GM23338 (cell line): ENCODE data around the gene ISX. TPM values are rescaled to one million over a fixed set of nuclear protein-coding genes. Genes with fewer than 3 reads are reported as not detected.

Source experiments
- ATAC-seq: fragments of 200-7000 bp; cut with Tn5 transposase; 3 replicates; pipeline ENCODE4 v1.9.1; 2020
- DNase-seq: peaks from one replicate; pipeline ENCODE4 v3.0.0-alpha.2; 2015; ENCODE audit warnings: low spot score
- H2AFZ ChIP-seq: fragments of 200-600 bp; sonication (generic); 2 replicates; pipeline ENCODE4 v1.8.0; 2016; ENCODE audit warnings: antibody characterized with exemption, mild to moderate bottlenecking, moderate library complexity
- H3F3A ChIP-seq: fragments of 200-600 bp; sonication (generic); replicated peaks from 2 replicates; pipeline ENCODE4 v1.8.0; 2017; ENCODE audit warnings: antibody characterized with exemption, mixed run types, low read depth
- H3K27ac ChIP-seq: fragments of 200-600 bp; sonication (generic); 2 replicates; pipeline ENCODE4 v1.6.1; 2016; ENCODE audit warnings: low read depth
- H3K27me3 ChIP-seq: fragments of 200-600 bp; sonication (generic); 2 replicates; pipeline ENCODE4 v1.8.0; 2016; ENCODE audit warnings: mild to moderate bottlenecking, mixed run types, moderate library complexity; ENCODE audit not compliant: insufficient read depth
- H3K36me3 ChIP-seq: fragments of 200-600 bp; sonication (generic); 2 replicates; pipeline ENCODE4 v1.8.0; 2016; ENCODE audit warnings: mild to moderate bottlenecking; ENCODE audit not compliant: insufficient read depth
- H3K4me1 ChIP-seq: fragments of 200-600 bp; sonication (generic); 2 replicates; pipeline ENCODE4 v1.8.0; 2016; ENCODE audit warnings: mild to moderate bottlenecking, moderate library complexity; ENCODE audit not compliant: insufficient read depth
- H3K4me2 ChIP-seq: fragments of 200-600 bp; sonication (generic); 2 replicates; pipeline ENCODE4 v1.7.1; 2017; ENCODE audit warnings: mixed run types
- H3K4me3 ChIP-seq: fragments of 200-600 bp; sonication (generic); 2 replicates; pipeline ENCODE4 v1.6.1; 2016; ENCODE audit warnings: mixed run types
- H3K79me2 ChIP-seq: fragments of 200-600 bp; sonication (generic); replicated peaks from 2 replicates; pipeline ENCODE4 v1.8.0; 2017; ENCODE audit warnings: mild to moderate bottlenecking; ENCODE audit not compliant: insufficient read depth
- H3K9me2 ChIP-seq: fragments of 200-600 bp; sonication (generic); 2 replicates; pipeline ENCODE4 v1.8.0; 2017; ENCODE audit not compliant: insufficient read depth
- H4K20me1 ChIP-seq: fragments of 200-600 bp; sonication (generic); replicated peaks from 2 replicates; pipeline ENCODE4 v1.8.0; 2017; ENCODE audit warnings: mild to moderate bottlenecking; ENCODE audit not compliant: insufficient read depth
- H3K27ac Mint-ChIP-seq: 2 replicates; pipeline ENCODE4 v1.8.0; 2020; ENCODE audit warnings: inconsistent platforms, mild to moderate bottlenecking, moderate library complexity, mixed read lengths
- H3K27me3 Mint-ChIP-seq: 3 replicates; pipeline ENCODE4 v1.8.0; 2022; ENCODE audit warnings: low read depth, mild to moderate bottlenecking, moderate library complexity, mixed read lengths, inconsistent platforms; ENCODE audit not compliant: insufficient read depth, poor library complexity
- H3K36me3 Mint-ChIP-seq: 3 replicates; pipeline ENCODE4 v1.8.0; 2021; ENCODE audit warnings: low read depth, mild to moderate bottlenecking, inconsistent platforms, moderate library complexity, mixed read lengths
- H3K4me1 Mint-ChIP-seq: 3 replicates; pipeline ENCODE4 v1.8.0; 2020; ENCODE audit warnings: mild to moderate bottlenecking, inconsistent platforms, mixed read lengths
- H3K4me3 Mint-ChIP-seq: 3 replicates; pipeline ENCODE4 v1.8.0; 2021; ENCODE audit warnings: moderate library complexity, mild to moderate bottlenecking, inconsistent platforms, mixed read lengths
- H3K9me3 Mint-ChIP-seq: 3 replicates; pipeline ENCODE4 v1.8.0; 2020; ENCODE audit warnings: moderate library complexity, mild to moderate bottlenecking, inconsistent platforms, mixed read lengths
- CREB1 ChIP-seq: fragments of 250-450 bp; sonication (Bioruptor Pico); IDR thresholded peaks from 2 replicates; pipeline ENCODE4 v1.5.0; 2020; ENCODE audit warnings: low read depth, mild to moderate bottlenecking, moderate library complexity
- EZH2 ChIP-seq: fragments of 200-600 bp; sonication (generic); IDR thresholded peaks from one replicate; pipeline ENCODE4 v1.8.0; 2017; ENCODE audit warnings: antibody characterized with exemption, mild to moderate bottlenecking, low read depth; ENCODE audit not compliant: unreplicated experiment
- EZH2phosphoT487 ChIP-seq: fragments of 200-600 bp; sonication (generic); IDR thresholded peaks from one replicate; pipeline ENCODE4 v1.8.1; 2018; ENCODE audit warnings: antibody characterized with exemption; ENCODE audit not compliant: unreplicated experiment
- JUNB ChIP-seq: IDR thresholded peaks from one replicate; pipeline ENCODE4 v1.6.1; 2016; ENCODE audit warnings: antibody characterized with exemption; ENCODE audit not compliant: unreplicated experiment
- NANOG ChIP-seq: IDR thresholded peaks from 2 replicates; pipeline ENCODE4 v1.6.1; 2016; ENCODE audit warnings: antibody characterized with exemption, borderline replicate concordance
- POLR2AphosphoS5 ChIP-seq: IDR thresholded peaks from 2 replicates; pipeline ENCODE4 v1.6.1; 2016; ENCODE audit warnings: antibody characterized with exemption, low read depth
- REST ChIP-seq: IDR thresholded peaks from one replicate; pipeline ENCODE4 v1.6.1; 2018; ENCODE audit warnings: antibody characterized with exemption; ENCODE audit not compliant: unreplicated experiment
- STAT1 ChIP-seq: IDR thresholded peaks from one replicate; pipeline ENCODE4 v1.6.1; 2016; ENCODE audit warnings: antibody characterized with exemption; ENCODE audit not compliant: unreplicated experiment
- ZNF114 ChIP-seq: fragments of 250-450 bp; sonication (Bioruptor Pico); IDR thresholded peaks from 2 replicates; pipeline ENCODE4 v1.5.0; 2020; ENCODE audit warnings: mild to moderate bottlenecking, moderate library complexity
- ZNF331 ChIP-seq: fragments of 250-450 bp; sonication (Bioruptor Pico); IDR thresholded peaks from 2 replicates; pipeline ENCODE4 v1.5.0; 2020; ENCODE audit warnings: low read depth, mild to moderate bottlenecking, moderate library complexity
- ZNF462 ChIP-seq: fragments of 250-450 bp; sonication (Bioruptor Pico); IDR thresholded peaks from 2 replicates; pipeline ENCODE4 v1.5.0; 2020; ENCODE audit warnings: mild to moderate bottlenecking, moderate library complexity
- polyA plus RNA-seq: library from polyadenylated mRNA; unstranded; fragments of >200 nt; fragmentation: Nextera tagmentation; extraction: Ambion mirVana; gene quantifications from 2 replicates; pipeline ENCODE4 v1.2.1, GENCODE V29; 2016
- total RNA-seq: library from RNA; depleted of rRNA; stranded (reverse); fragments of >200 nt; shearing (Covaris generic); gene quantifications from 2 replicates; pipeline ENCODE4 v1.2.3, GENCODE V29; 2014
- TF ChIP-seq, protein P1 (sequence below): IDR thresholded peaks from 2 replicates; pipeline ENCODE4 v1.6.1; 2016; ENCODE audit warnings: antibody characterized with exemption
- TF ChIP-seq, protein P2 (sequence below), 2 experiments: fragments of 200-600 bp in 1 of 2; sonication (generic) in 1 of 2; conservative IDR thresholded peaks; 2 replicates each; pipeline versions ENCODE4 v1.5.1 to v1.6.1; 2016 to 2017; ENCODE audit warnings: antibody characterized with exemption in 2 of 2, low read depth in 2 of 2, mild to moderate bottlenecking in 2 of 2, moderate library complexity in 1 of 2

The ISX gene
- total and polyA plus RNA-seq, 2 experiments from 2014 or later = not detected

DNA sequence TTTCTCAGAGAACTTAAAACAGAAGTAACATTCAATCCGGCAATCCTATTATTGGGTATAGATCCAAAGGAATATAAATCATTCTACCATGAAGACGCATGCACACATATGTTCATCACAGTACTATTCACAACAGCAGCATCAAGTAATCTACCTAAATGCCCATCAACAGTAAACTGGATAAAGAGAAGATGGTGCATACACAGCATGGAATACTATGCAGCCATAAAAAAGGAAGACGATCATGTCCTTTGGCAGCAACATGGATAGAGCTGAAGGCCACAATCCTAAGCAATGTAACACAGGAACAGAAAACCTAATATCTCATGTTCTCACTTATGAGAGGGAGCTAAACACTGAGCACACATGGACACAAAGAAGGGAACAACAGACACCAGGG, 6.3 kb upstream of the ISX start:
- no peak overlapping the region for H2AFZ ChIP-seq
- Mint-ChIP-seq H3K27me3 (peaks cover 7% of the 10 kb centered on the region), H3K4me1 (no peaks in the 10 kb centered on the region), H3K9me3 (peaks cover 56% of the 10 kb centered on the region), H3K4me3 (no peak overlapping the region), H3K36me3 (peaks cover 8% of the 10 kb centered on the region; the same call in 2 of the 3 replicates), H3K27ac (no peak overlapping the region)
- H3K4me2 ChIP-seq = no peak overlapping the region
- DNase-seq = no peak
- no peaks in the 10 kb centered on the region for H3K27me3 ChIP-seq
- no peaks in the 10 kb centered on the region for H3K36me3 ChIP-seq
- no peaks in the 10 kb centered on the region for H3K9me2 ChIP-seq
- H3F3A ChIP-seq = no peaks in the 10 kb centered on the region
- no peak for ATAC-seq
- no peaks in the 10 kb centered on the region for H3K4me1 ChIP-seq
- TF ChIP-seq, protein P1, sequence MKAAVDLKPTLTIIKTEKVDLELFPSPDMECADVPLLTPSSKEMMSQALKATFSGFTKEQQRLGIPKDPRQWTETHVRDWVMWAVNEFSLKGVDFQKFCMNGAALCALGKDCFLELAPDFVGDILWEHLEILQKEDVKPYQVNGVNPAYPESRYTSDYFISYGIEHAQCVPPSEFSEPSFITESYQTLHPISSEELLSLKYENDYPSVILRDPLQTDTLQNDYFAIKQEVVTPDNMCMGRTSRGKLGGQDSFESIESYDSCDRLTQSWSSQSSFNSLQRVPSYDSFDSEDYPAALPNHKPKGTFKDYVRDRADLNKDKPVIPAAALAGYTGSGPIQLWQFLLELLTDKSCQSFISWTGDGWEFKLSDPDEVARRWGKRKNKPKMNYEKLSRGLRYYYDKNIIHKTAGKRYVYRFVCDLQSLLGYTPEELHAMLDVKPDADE = no peak
- TF ChIP-seq EZH2phosphoT487 = no peak
- TF ChIP-seq ZNF331 (CRISPR knock-in tag) = no peak
- no peak for TF ChIP-seq POLR2AphosphoS5
- TF ChIP-seq EZH2 = no peak
- TF ChIP-seq, protein P2, sequence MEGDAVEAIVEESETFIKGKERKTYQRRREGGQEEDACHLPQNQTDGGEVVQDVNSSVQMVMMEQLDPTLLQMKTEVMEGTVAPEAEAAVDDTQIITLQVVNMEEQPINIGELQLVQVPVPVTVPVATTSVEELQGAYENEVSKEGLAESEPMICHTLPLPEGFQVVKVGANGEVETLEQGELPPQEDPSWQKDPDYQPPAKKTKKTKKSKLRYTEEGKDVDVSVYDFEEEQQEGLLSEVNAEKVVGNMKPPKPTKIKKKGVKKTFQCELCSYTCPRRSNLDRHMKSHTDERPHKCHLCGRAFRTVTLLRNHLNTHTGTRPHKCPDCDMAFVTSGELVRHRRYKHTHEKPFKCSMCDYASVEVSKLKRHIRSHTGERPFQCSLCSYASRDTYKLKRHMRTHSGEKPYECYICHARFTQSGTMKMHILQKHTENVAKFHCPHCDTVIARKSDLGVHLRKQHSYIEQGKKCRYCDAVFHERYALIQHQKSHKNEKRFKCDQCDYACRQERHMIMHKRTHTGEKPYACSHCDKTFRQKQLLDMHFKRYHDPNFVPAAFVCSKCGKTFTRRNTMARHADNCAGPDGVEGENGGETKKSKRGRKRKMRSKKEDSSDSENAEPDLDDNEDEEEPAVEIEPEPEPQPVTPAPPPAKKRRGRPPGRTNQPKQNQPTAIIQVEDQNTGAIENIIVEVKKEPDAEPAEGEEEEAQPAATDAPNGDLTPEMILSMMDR (conservative IDR thresholded peaks at IDR 0.05; ENCODE audit: low read depth in 2 of 2) = no peak
- TF ChIP-seq ZNF114 (CRISPR knock-in tag) = no peak
- TF ChIP-seq ZNF462 (CRISPR knock-in tag) = no peak
- no peak for TF ChIP-seq JUNB
- TF ChIP-seq REST = no peak
- no peak for TF ChIP-seq NANOG
- TF ChIP-seq STAT1 = no peak
- TF ChIP-seq CREB1 (CRISPR knock-in tag) = no peak
- no peaks in the 10 kb centered on the region for H4K20me1 ChIP-seq
- no peak overlapping the region for H3K27ac ChIP-seq
- no peaks in the 10 kb centered on the region for H3K79me2 ChIP-seq
- H3K4me3 ChIP-seq = no peak overlapping the region
